PC-3 (cell line): ENCODE results near the gene SLC41A3. TPM values are rescaled to one million over a fixed set of nuclear protein-coding genes. Genes with fewer than 3 reads are reported as not detected.
"Not testable (repeated sequence)": the region's sequence is repeated elsewhere in the genome, so short reads cannot be mapped to it uniquely, and the experiment has no call there.

Source experiments
- ATAC-seq: fragments of 200-7000 bp; cut with Tn5 transposase; 2 replicates; pipeline ENCODE4 v1.9.1; 2020; ENCODE audit warnings: mild to moderate bottlenecking, moderate library complexity
- BruUV-seq: library from RNA; stranded (reverse); fragments of 400-500 nt; replicated peaks from 2 replicates; lab custom pipeline; 2021; lab: Mats Ljungman, UMichigan
- CTCF ChIA-PET: fragments of 300-600 bp; sonication (Branson Sonifier 250); formaldehyde crosslinking; loops from one replicate; lab custom pipeline; 2022; ENCODE audit warnings: antibody characterized with exemption; lab: Charles Lee
- POLR2A ChIA-PET: fragments of 300-600 bp; sonication (Branson Sonifier 250); formaldehyde crosslinking; loops from one replicate; lab custom pipeline; 2022; ENCODE audit warnings: antibody characterized with exemption; ENCODE audit not compliant: unreplicated experiment; lab: Charles Lee
- DNase-seq: peaks from one replicate; pipeline ENCODE4 v3.0.0-alpha.2; 2015
- H2AFZ ChIP-seq: fragments of 300-600 bp; sonication (generic); 2 replicates; pipeline ENCODE4 v1.6.0; 2016; ENCODE audit warnings: antibody characterized with exemption, low read length
- H3F3A ChIP-seq: fragments of 300-600 bp; sonication (generic); one replicate; pipeline ENCODE4 v1.6.0; 2017; ENCODE audit warnings: antibody characterized with exemption, low read length, control low read depth, mild to moderate bottlenecking; ENCODE audit not compliant: unreplicated experiment
- H3K27ac ChIP-seq: fragments of 300-600 bp; sonication (generic); 2 replicates; pipeline ENCODE4 v1.5.1; 2016; ENCODE audit warnings: mild to moderate bottlenecking, low read length
- H3K27me3 ChIP-seq: fragments of 300-600 bp; sonication (generic); 2 replicates; pipeline ENCODE4 v1.6.1; 2016; ENCODE audit warnings: low read length, mixed read lengths
- H3K36me3 ChIP-seq: fragments of 300-600 bp; sonication (generic); 2 replicates; pipeline ENCODE4 v1.6.1; 2016; ENCODE audit warnings: low read depth, mixed run types, low read length, mixed read lengths
- H3K4me1 ChIP-seq: fragments of 300-600 bp; sonication (generic); 2 replicates; pipeline ENCODE4 v1.5.1; 2016; ENCODE audit warnings: low read length; ENCODE audit not compliant: insufficient read depth
- H3K4me2 ChIP-seq: fragments of 300-600 bp; sonication (generic); 2 replicates; pipeline ENCODE4 v1.6.0; 2016; ENCODE audit warnings: low read length
- H3K4me3 ChIP-seq: fragments of 300-600 bp; sonication (generic); 2 replicates; pipeline ENCODE4 v1.5.1; 2016; ENCODE audit warnings: mild to moderate bottlenecking, low read length, mixed read lengths
- H3K79me2 ChIP-seq: fragments of 300-600 bp; sonication (generic); 2 replicates; pipeline ENCODE4 v1.6.1; 2017; ENCODE audit warnings: low read length, mixed read lengths
- H3K9ac ChIP-seq: fragments of 300-600 bp; sonication (generic); 2 replicates; pipeline ENCODE4 v1.6.0; 2016; ENCODE audit warnings: mild to moderate bottlenecking, low read length
- H3K9me2 ChIP-seq: fragments of 300-600 bp; sonication (generic); replicated peaks from 2 replicates; pipeline ENCODE4 v1.6.1; 2016; ENCODE audit warnings: mixed run types, low read length, mixed read lengths
- H3K9me3 ChIP-seq: fragments of 300-600 bp; sonication (generic); 2 replicates; pipeline ENCODE4 v1.6.1; 2016; ENCODE audit warnings: low read length, mixed read lengths
- H4K20me1 ChIP-seq: fragments of 300-600 bp; sonication (generic); 2 replicates; pipeline ENCODE4 v1.6.1; 2016; ENCODE audit warnings: low read length, mixed read lengths
- CTCF ChIP-seq: fragments of 300-600 bp; sonication (generic); conservative IDR thresholded peaks from 2 replicates; pipeline ENCODE4 v1.5.1; 2017; ENCODE audit warnings: antibody characterized with exemption, low read depth, mild to moderate bottlenecking, low read length
- intact Hi-C: fragments of 100-400 bp; cut with micrococcal nuclease; formaldehyde crosslinking; loops from 2 replicates; pipeline ENCODE4 v1.9.0; 2023
- total RNA-seq: library from RNA; depleted of rRNA; stranded (reverse); fragments of >200 nt; gene quantifications from 2 replicates; pipeline ENCODE4 v1.2.3, GENCODE V29; 2014

The SLC41A3 gene
- total RNA-seq, 1 experiment from 2014 or later, result 29.8 TPM

GRCh38 chr3:125971997-125972944 is 111.7 kb downstream of the SLC41A3 start:
- H3F3A ChIP-seq, H3K27me3 ChIP-seq, H3K9me3 ChIP-seq, H3K36me3 ChIP-seq, H3K79me2 ChIP-seq, H3K27ac ChIP-seq, BruUV-seq, CTCF ChIA-PET, POLR2A ChIA-PET, H3K9ac ChIP-seq, H3K4me1 ChIP-seq, intact Hi-C loops, H4K20me1 ChIP-seq, H3K9me2 ChIP-seq: not testable (repeated sequence)
- DNase-seq, result peak; percentile 43
- H3K4me2 ChIP-seq, result peak overlapping the region; percentile 75
- peak; percentile 62 for TF ChIP-seq CTCF
- peak overlapping the region; percentile 67 for H2AFZ ChIP-seq
- ATAC-seq, result peak; percentile 90
- H3K4me3 ChIP-seq, result peak overlapping the region; percentile 59

- H3K9me2 ChIP-seq, H3K79me2 ChIP-seq, H3K27me3 ChIP-seq, H3K4me1 ChIP-seq, H3K9me3 ChIP-seq, H3K9ac ChIP-seq, H3F3A ChIP-seq, H3K36me3 ChIP-seq, DNase-seq, intact Hi-C loops, H3K4me2 ChIP-seq, H3K27ac ChIP-seq, CTCF ChIA-PET, H4K20me1 ChIP-seq, H2AFZ ChIP-seq, POLR2A ChIA-PET, H3K4me3 ChIP-seq, BruUV-seq: not testable (repeated sequence)
- ATAC-seq, result peak; percentile 59
Measured at GRCh38 chr3:125968701-125969592, 115.0 kb downstream of the SLC41A3 start, which contains the start of gene ROPN1B. TSS of gene ROPN1B (plus strand) at chr3:125969178. CDS start at chr3:125972055, 2,877 bp downstream.

GRCh38 chr3:125968121-125968520 is 115.8 kb downstream of the SLC41A3 start:
- H3K36me3 ChIP-seq, intact Hi-C loops, H3K79me2 ChIP-seq, H3K4me3 ChIP-seq, POLR2A ChIA-PET, H3K4me2 ChIP-seq, H3K9ac ChIP-seq, ATAC-seq, H2AFZ ChIP-seq, BruUV-seq, H3F3A ChIP-seq, H3K9me2 ChIP-seq, H4K20me1 ChIP-seq, H3K9me3 ChIP-seq, H3K27ac ChIP-seq, H3K4me1 ChIP-seq, CTCF ChIA-PET, DNase-seq, H3K27me3 ChIP-seq: not testable (repeated sequence)
